Mesodermal cell (in vitro differentiated cells): Measurements from ENCODE around the gene YIPF1.
"Not testable (repeated sequence)": the region's sequence is repeated elsewhere in the genome, so short reads cannot be mapped to it uniquely, and the experiment has no call there.

Source experiments
- H3K27ac ChIP-seq: 2 replicates; pipeline ENCODE4 v1.7.0; 2013; ENCODE audit warnings: mild to moderate bottlenecking, low read depth, low read length, moderate library complexity; ENCODE audit not compliant: severe bottlenecking
- H3K36me3 ChIP-seq: 2 replicates; pipeline ENCODE4 v1.7.1; 2013; ENCODE audit warnings: mild to moderate bottlenecking, low read length, moderate library complexity; ENCODE audit not compliant: control insufficient read depth, insufficient read depth
- H3K4me1 ChIP-seq: one replicate; pipeline ENCODE4 v1.7.1; 2013; ENCODE audit warnings: mild to moderate bottlenecking, low read length; ENCODE audit not compliant: insufficient read depth, control insufficient read depth, poor library complexity, severe bottlenecking
- H3K4me3 ChIP-seq: 2 replicates; pipeline ENCODE4 v1.7.0; 2013; ENCODE audit warnings: low read length, control low read depth, mild to moderate bottlenecking; ENCODE audit not compliant: insufficient read depth, poor library complexity, severe bottlenecking; ENCODE audit errors: extremely low read depth
- H3K9me3 ChIP-seq: 2 replicates; pipeline ENCODE4 v1.7.1; 2013; ENCODE audit warnings: mild to moderate bottlenecking, low read length, moderate library complexity; ENCODE audit not compliant: control insufficient read depth
- WGBS, 2 experiments: methylation state at CpG; one replicate each; pipeline ENCODE4 v1.1.5; 2013; ENCODE audit warnings: missing lambda C conversion rate in 2 of 2; ENCODE audit not compliant: insufficient coverage in 2 of 2; 5-methylcytosine and 5-hydroxymethylcytosine counted together

Gene YIPF1

DNA sequence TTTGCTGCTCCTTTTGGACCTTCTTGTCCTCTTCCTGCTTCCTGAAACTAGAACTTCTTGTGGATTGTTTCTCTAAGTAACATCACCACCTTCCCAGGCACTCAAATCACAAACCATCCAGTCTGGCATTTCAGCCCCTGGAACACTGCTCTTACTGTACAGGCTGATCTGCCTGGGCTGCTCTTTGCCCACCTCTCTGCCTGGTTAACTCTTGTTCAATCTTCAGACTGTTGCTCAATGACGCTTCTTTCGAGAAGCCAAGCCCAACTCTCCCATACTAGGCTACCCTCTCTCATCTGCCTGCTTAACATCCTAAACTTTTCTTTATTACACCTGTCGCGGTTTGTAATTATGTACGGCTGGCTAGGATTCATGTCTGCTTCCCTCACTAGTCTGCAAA, 5.0 kb upstream of the YIPF1 start:
- Histone ChIP-seq H3K36me3 (no peaks in the 10 kb centered on the region), H3K4me3 (no peak overlapping the region)
- WGBS, 2 experiments, result 96 to 97% methylated on average over 5 of the region's 5 CpGs

DNA sequence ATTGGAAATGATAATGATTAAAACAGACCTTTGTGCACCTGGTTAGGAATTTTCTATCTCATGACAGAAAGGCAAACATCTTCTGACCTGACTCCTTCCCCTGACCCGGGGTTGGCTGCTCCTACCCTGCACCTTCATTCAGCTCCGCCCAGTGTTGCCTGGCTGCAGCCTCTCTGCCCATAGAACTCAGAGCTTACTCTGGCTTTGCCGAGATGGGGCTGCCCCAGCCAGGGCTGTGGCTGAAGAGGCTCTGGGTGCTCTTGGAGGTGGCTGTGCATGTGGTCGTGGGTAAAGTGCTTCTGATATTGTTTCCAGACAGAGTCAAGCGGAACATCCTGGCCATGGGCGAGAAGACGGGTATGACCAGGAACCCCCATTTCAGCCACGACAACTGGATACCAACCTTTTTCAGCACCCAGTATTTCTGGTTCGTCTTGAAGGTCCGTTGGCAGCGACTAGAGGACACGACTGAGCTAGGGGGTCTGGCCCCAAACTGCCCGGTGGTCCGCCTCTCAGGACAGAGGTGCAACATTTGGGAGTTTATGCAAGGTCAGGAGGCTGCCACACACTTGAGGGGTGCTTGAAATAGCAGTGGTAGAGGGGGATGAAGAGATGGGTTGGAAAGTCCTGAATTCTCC, 4.5 kb upstream of the YIPF1 start, which contains the start of gene DIO1:
Gene DIO1 (plus strand): TSS at position 189 of the 638 bp plus-strand sequence. CDS start 24 bp downstream, at position 213.
- WGBS, 2 experiments, result 84 to 89% methylated on average over 11 to 14 of the region's 14 CpGs
- H3K4me1 ChIP-seq, result peaks cover 2% of the 10 kb centered on the region
- no peaks in the 10 kb centered on the region for H3K9me3 ChIP-seq
- H3K27ac ChIP-seq, result no peak within 1 kb of the TSS
- H3K36me3 ChIP-seq, result no peaks in the 10 kb centered on the region
- no peak within 1 kb of the TSS for H3K4me3 ChIP-seq

More for the DNA sequence above, 5.0 kb upstream of the YIPF1 start:
- H3K9me3 ChIP-seq, result no peaks in the 10 kb centered on the region
- H3K27ac ChIP-seq, result no peak overlapping the region
- peaks cover 2% of the 10 kb centered on the region for H3K4me1 ChIP-seq

GRCh38 chr1:53892911-53893310, 3.3 kb upstream of the YIPF1 start:
- 100% methylated on average over 1 of the region's 5 CpGs; no CpG with 5 or more reads in 1 of the 2 experiments for WGBS, 2 experiments
- no peaks in the 10 kb centered on the region for H3K9me3 ChIP-seq
- no peak overlapping the region for H3K27ac ChIP-seq
- H3K36me3 ChIP-seq, result no peaks in the 10 kb centered on the region
- H3K4me3 ChIP-seq, result no peak overlapping the region
- H3K4me1 ChIP-seq, result peaks cover 2% of the 10 kb centered on the region

DNA sequence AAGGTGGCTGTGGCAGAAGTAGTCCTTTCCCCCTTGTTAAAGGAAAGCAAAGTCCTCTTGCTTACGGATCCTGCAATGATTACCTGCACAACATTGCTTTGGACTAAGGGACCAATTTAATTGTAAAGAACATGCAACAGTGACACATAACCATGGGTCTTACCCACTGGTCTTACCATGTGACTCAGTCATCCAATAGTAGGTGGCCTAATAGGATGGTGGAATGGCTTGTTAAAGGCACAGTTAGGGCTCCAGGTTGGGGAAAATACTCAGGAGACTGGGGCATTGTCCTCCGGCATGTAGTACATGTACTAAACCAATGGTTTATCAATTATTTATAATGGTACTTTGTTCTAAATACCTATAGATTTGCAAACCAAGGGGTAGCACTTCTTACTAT, 2.1 kb upstream of the YIPF1 start:
- Histone ChIP-seq H3K27ac (no peak overlapping the region), H3K4me1 (peaks cover 2% of the 10 kb centered on the region), H3K9me3 (no peaks in the 10 kb centered on the region), H3K4me3 (no peak overlapping the region), H3K36me3 (no peaks in the 10 kb centered on the region)
- WGBS, 2 experiments, result 100% methylated on average over 1 of the region's 2 CpGs; no CpG with 5 or more reads in 1 of the 2 experiments

- peaks cover 2% of the 10 kb centered on the region for H3K4me1 ChIP-seq
- no peaks in the 10 kb centered on the region for H3K9me3 ChIP-seq
- no peak overlapping the region for H3K27ac ChIP-seq
- H3K4me3 ChIP-seq, result no peak overlapping the region
- WGBS, 2 experiments, result 93 to 100% methylated on average over 2 of the region's 2 CpGs
- H3K36me3 ChIP-seq, result peaks cover 2% of the 10 kb centered on the region
Measured at GRCh38 chr1:53891018-53891417, 1.4 kb upstream of the YIPF1 start.

- Histone ChIP-seq H3K27ac (no peak overlapping the region), H3K36me3 (peaks cover 4% of the 10 kb centered on the region), H3K4me3 (no peak overlapping the region), H3K4me1 (peaks cover 2% of the 10 kb centered on the region), H3K9me3 (no peaks in the 10 kb centered on the region)
- 91 to 94% methylated on average over 6 of the region's 7 CpGs for WGBS, 2 experiments
Measured at GRCh38 chr1:53890522-53890941, 935 bp upstream of the YIPF1 start.

GRCh38 chr1:53888681-53889080, 916 bp downstream of the YIPF1 start:
- 100% methylated on average over 1 of the region's 2 CpGs for WGBS, 2 experiments
- H3K4me3 ChIP-seq, result no peak overlapping the region
- H3K36me3 ChIP-seq, result peaks cover 11% of the 10 kb centered on the region
- no peaks in the 10 kb centered on the region for H3K9me3 ChIP-seq
- no peak overlapping the region for H3K27ac ChIP-seq
- peaks cover 2% of the 10 kb centered on the region for H3K4me1 ChIP-seq

DNA sequence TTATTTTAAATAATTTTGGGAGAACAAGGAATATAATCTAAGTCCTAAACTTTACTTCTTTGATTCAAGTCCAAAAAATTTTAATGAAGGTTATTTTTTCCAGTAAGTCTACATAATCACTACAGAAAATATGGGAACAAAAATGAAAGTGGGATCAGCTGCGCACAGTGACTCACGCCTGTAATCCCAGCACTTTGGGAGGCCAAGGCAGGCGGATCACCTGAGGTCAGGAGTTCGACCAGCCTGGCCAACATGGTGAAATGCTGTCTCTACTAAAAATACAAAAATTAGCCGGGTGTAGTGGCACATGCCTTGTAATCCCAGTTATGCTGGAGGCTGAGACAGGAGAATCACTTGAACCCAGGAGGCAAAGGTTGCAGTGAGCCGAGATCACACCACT, 6.0 kb downstream of the YIPF1 start:
- WGBS, 2 experiments, result 79 to 82% methylated on average over 3 to 5 of the region's 6 CpGs
- peaks cover 31% of the 10 kb centered on the region for H3K36me3 ChIP-seq
- not testable (repeated sequence) for H3K27ac ChIP-seq, H3K4me3 ChIP-seq, H3K9me3 ChIP-seq, H3K4me1 ChIP-seq

- not testable (repeated sequence) for H3K4me1 ChIP-seq, H3K4me3 ChIP-seq, H3K9me3 ChIP-seq, H3K27ac ChIP-seq
- peaks cover 45% of the 10 kb centered on the region for H3K36me3 ChIP-seq
- no CpG with 5 or more reads among the region's 2 CpGs for WGBS, 2 experiments
Measured at GRCh38 chr1:53881853-53882252, 7.7 kb downstream of the YIPF1 start.

DNA sequence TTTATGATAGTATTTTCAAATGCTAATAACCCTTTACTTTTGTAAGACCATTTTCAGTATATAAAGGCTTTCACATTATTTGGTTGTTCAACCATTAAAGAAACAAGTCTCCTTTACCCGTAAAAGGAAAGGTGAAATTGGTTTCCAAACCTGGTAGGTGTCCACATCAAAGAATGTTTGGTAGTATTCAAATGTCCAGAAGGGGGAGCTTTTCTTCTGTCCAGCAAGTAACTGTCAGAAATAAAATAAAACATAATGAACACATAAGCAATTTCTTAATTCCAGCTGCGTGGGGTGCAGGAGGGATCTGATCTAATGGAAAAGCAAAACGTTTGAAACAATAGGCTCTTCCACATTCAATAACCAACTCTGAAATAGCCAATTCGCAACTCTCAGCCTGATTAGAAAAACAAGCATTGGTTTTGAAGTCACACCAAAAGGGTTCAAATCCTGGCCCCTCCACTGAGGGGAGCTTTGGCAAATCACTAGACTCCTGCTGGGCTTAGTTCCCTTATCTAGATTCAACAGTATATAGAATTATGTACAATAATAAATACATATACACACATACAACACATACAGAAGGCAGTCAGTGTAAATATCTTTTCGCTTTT, 11.0 kb downstream of the YIPF1 start:
- Histone ChIP-seq H3K4me1 (no peaks in the 10 kb centered on the region), H3K4me3 (no peak overlapping the region), H3K9me3 (no peaks in the 10 kb centered on the region), H3K27ac (no peak overlapping the region), H3K36me3 (peaks cover 53% of the 10 kb centered on the region)
- WGBS, 2 experiments, result 70 to 100% methylated on average over 2 to 4 of the region's 5 CpGs

GRCh38 chr1:53875150-53875549, 14.4 kb downstream of the YIPF1 start:
- WGBS, 2 experiments, result 93 to 94% methylated on average over 1 to 2 of the region's 2 CpGs
- H3K9me3 ChIP-seq, H3K4me1 ChIP-seq, H3K27ac ChIP-seq, H3K4me3 ChIP-seq: not testable (repeated sequence)
- H3K36me3 ChIP-seq, result peaks cover 65% of the 10 kb centered on the region
